GM19468 (cell line): ENCODE measurements around the gene CHRNA5.

Experiments
- ATAC-seq: cut with Tn5 transposase; IDR thresholded peaks from one replicate; pipeline ENCODE4 v1.9.1; 2021; ENCODE audit warnings: mild to moderate bottlenecking, moderate library complexity, moderate number of reproducible peaks; ENCODE audit not compliant: unreplicated experiment; ENCODE audit errors: extremely low read depth

Gene CHRNA5

DNA sequence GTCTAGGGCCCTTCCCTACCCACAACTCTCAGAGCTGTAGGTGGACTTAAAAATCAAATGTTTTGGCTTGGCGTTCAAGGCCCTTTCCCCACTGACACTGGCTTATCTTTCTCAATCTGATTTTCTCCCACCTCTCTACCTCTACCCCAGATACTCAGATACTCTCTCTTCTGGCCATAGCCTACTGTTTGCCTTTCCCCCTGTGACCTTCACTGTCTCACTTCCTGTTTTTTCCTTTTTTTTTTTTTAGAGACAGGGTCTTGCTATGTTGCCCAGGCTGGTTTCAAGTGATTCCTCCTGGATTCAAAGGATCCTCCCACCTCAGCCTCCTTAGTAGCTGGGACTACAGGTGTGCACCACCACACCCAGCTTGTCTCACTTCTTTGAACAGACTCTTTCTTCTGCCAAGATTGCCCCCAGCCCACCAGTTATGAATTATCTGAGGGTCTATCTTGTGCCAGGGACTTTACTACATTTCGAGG is 71.1 kb downstream of the CHRNA5 start:
- no peak for ATAC-seq

DNA sequence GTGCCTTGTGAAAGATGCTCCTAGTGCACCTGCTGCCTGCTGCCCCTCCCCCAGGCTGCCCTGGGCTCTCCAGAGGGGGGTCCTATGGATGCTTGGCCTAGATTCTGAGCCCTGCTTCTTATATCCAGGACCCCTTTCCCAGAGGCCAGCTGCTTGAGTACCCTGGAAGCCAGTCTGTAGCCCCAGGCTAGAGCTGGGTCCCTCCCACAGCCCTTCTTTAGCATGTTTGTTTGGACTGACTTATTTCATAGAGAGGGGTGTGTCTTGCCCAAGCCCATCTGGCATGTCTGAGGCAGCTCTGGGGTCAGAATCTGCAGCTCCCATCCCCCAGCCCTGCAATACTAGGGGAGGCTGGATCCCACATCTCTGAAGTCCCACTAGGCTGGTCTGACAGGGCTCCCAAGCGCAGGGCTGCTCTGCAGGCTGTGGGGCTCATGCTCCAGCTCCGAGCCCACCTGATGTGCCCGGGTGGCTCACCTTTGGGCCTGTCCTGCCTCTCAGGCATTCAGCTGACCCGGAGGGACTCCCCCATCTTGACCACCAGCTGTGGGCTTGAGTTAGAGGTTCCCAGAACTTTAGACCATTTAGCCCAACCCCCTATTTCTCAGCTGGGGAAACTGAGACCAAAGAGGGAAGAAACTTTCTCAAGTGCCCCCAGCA is 72.6 kb downstream of the CHRNA5 start:
- no peak for ATAC-seq

DNA sequence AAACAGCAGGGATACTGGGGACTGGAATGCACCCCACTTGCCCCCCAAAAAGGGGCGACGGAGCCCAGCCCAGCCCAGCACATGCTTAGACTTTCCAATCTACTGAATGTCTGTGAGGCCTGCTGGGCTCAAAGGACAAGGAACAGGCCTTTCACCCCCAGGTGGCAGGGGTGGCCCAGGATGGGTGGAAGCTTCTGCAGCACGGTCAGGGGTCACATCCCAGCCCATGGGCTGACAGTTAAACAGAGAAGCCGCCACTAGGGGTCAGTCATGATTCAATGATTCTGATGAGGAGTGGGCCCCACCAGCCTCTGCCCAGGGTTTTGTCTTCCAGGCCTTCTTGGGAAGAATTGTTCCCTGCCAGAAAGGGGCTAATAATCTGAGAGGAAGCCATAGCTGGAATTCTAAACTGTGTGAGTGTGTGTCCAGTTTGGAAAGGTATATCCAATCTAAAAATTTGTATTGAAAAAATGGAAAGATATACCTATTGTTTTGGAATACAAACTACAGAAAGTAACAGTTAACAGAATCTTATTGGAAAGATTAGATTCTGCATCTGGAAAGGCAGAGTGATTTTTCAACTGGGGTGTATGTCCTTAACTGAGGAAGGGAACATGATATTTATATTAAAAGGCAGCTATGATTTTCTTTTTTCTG is 73.5 kb downstream of the CHRNA5 start:
- ATAC-seq, result no peak

DNA sequence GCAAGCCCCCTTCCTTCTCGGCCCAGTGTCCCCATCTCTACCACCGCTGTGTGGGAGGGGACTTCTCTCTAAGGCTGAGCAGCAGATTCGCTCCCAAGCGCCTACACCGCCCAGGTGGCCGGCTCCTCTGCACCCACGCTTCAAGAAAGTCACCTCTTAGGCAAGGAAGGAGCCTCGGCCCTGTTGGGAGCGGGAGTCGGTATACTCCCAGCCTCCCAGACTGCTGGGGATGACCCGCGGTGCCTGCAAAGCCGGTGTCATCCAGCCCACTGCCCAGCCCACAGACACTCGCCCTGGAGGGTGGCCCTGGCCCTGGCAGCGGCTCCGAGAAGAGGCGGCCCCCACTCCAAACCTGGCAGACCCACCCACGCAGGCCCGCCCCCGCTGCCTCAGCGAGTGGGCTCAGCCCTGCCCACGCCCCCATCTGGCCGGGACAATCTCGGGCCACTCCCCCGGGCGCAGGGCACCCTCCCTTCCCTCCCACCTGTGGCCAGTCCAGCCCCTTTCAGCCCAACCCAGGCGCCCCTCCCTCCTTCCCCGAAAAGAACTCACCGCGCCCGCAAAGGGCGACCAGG is 75.3 kb downstream of the CHRNA5 start:
- no peak for ATAC-seq

DNA sequence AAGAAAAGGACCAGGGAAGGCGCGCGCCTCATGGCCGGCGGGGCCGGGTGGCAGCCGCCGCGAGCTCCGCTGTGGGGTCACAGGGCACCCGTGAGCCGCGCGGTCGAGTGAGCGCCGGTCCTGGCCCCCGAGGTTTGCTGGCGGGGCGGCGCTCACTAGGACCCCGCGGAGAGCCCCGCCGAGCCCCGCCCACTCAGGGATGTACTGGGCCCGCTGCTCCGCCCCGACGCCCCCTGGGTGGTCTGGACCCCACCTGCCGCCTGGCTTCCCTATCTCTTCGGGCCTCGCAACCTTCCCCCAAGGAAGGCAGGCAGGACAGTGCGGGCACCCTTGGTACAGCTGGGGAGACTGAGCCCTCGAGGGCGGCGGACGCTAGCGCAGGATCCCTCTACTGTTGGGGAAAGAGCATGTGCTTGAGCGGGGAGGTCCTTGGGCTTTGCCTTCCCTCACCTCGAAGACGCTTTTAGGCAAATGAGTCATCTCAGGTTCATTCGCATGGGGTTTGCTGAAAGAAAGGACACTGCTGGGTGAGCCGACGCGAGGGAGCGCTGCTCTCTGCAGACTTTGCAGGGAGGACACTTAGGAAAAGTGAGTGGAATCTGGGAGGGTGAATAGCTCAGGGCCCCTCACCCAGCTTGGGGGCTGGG is 75.9 kb downstream of the CHRNA5 start, which contains the start of gene CHRNB4:
CHRNB4 (minus strand) TSS at position 109 of the 647 bp plus-strand sequence; CDS start at position 32, 77 bp downstream.
- ATAC-seq, result no peak

DNA sequence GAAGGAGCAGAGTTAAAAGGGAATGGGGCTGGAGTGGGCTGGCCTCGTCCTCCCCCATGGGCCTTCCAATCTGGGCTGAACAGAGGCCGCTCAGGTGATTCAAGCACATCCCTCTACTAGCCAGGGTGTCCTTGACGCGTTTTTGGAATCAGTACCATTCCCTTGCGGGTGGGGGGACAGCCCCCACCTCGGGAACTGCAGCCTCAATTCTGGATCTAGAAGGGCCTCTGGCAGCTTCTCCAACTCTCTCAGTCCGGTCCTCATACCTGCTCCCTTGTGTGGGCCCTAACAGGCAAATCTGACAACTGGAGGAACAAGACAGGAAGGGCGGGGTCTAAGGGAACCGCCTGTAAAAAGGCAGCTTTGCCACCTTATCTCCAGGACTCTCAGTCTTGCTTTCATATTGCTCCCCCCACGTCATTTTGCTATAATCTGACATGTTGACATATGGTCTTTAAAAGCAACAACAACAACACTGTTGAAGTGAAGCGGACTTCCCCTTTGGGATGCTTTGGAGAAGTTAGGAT is 76.5 kb downstream of the CHRNA5 start:
- no peak for ATAC-seq

DNA sequence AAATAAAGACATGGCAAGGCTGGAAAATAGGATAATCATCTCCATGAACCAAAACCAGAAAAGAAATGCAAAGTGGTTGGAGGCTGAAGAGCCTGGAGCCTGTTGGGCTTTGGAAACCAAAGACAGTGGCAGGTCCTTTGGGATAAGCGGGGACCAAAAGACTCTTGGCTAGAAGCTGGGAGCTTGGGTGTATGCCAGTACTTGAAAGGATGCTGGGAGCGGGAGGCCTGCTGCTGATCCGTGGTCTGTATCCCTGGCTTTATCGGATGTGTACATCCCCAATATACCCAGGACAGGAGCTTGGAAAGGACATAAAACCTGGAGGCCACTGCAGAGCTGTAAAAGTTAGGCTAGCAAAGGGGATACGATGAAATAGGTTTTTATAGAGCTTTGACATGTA is 77.0 kb downstream of the CHRNA5 start:
- ATAC-seq, result no peak
